K562 (cell line): ENCODE measurements around the gene SULT1B1. TPM values are rescaled to one million over a fixed set of nuclear protein-coding genes. Genes with fewer than 3 reads are reported as not detected.

ENCODE experiments used
- ATAC-seq: fragments of 200-7000 bp; cut with Tn5 transposase; 3 replicates; pipeline ENCODE4 v1.9.1; 2020; ENCODE audit warnings: moderate library complexity
- BruUV-seq: library from RNA; stranded (reverse); fragments of 400-500 nt; replicated peaks from 2 replicates; lab custom pipeline; 2021; lab: Mats Ljungman, UMichigan
- CTCF ChIA-PET: fragments of 300-600 bp; formaldehyde crosslinking; extraction: SDS; loops from one replicate; lab custom pipeline; 2021; ENCODE audit warnings: low intra/inter-chr PET ratio; lab: Yijun Ruan, JAX
- POLR2A ChIA-PET: fragments of 300-600, 350-650 bp; sonication (Branson Sonifier 250); formaldehyde crosslinking; extraction: SDS; loops from one replicate; lab custom pipeline; 2021; ENCODE audit warnings: antibody characterized with exemption, inconsistent platforms; lab: Yijun Ruan, JAX
- DNase-seq, 4 experiments: peaks; one replicate each; pipeline versions ENCODE4 v3.0.0 to v3.0.0-alpha.2; 2011 to 2018; ENCODE audit warnings: low spot score in 3 of 4, mixed read lengths in 3 of 4; ENCODE audit errors: extremely low read depth in 1 of 4
- FAIRE-seq: peaks from 2 replicates; lab custom pipeline; 2011; peaks lifted over from hg19 to GRCh38; lab: Jason Lieb, UNC
- H2AFZ ChIP-seq: 2 replicates; pipeline ENCODE4 v1.6.0; 2011; ENCODE audit warnings: low read depth, low read length, control low read depth, inconsistent platforms
- H3K27ac ChIP-seq: fragments of 200-600 bp; 3 replicates; pipeline ENCODE4 v1.8.0; 2011; ENCODE audit warnings: low read depth, mild to moderate bottlenecking, control low read depth, inconsistent platforms, low read length, moderate library complexity, mixed read lengths; ENCODE audit errors: extremely low read depth
- H3K27me3 ChIP-seq, 2 experiments: fragments of 300-600 bp in 1 of 2; 2 replicates in 1 of 2; 3 replicates in 1 of 2; pipeline versions ENCODE4 v1.6.0 to v1.8.0; 2011; ENCODE audit warnings: inconsistent platforms in 2 of 2, low read length in 2 of 2, mild to moderate bottlenecking in 1 of 2, mixed read lengths in 1 of 2, moderate library complexity in 1 of 2; ENCODE audit not compliant: control insufficient read depth in 2 of 2, insufficient read depth in 2 of 2
- H3K36me3 ChIP-seq: fragments of 300-600 bp; 3 replicates; pipeline ENCODE4 v1.8.0; 2011; ENCODE audit warnings: mild to moderate bottlenecking, low read length, inconsistent platforms; ENCODE audit not compliant: control insufficient read depth, insufficient read depth
- H3K4me1 ChIP-seq, 2 experiments: fragments of 200-600 bp in 1 of 2; replicated peaks in 1 of 2; 2 replicates in 1 of 2; 3 replicates in 1 of 2; pipeline versions ENCODE4 v1.5.1 to v1.8.0; 2011; ENCODE audit warnings: inconsistent platforms in 2 of 2, low read length in 2 of 2, mild to moderate bottlenecking in 1 of 2, mixed read lengths in 1 of 2, moderate library complexity in 1 of 2; ENCODE audit not compliant: control insufficient read depth in 2 of 2, insufficient read depth in 2 of 2
- H3K4me2 ChIP-seq: 2 replicates; pipeline ENCODE4 v1.6.1; 2011; ENCODE audit warnings: low read length, control low read depth, inconsistent platforms, mixed read lengths; ENCODE audit not compliant: insufficient read depth
- H3K4me3 ChIP-seq: fragments of 200-600 bp; sonication (generic), shearing (Covaris generic); 2 replicates; pipeline ENCODE4 v1.5.1; 2016; ENCODE audit warnings: control low read depth, inconsistent platforms
- H3K79me2 ChIP-seq: fragments of 200-600 bp; 3 replicates; pipeline ENCODE4 v1.8.0; 2011; ENCODE audit warnings: low read length, inconsistent platforms; ENCODE audit not compliant: control insufficient read depth, insufficient read depth
- H3K9ac ChIP-seq, 2 experiments: 2 replicates each; pipeline versions ENCODE4 v1.6.0 to v1.6.1; 2011; ENCODE audit warnings: low read depth in 2 of 2, low read length in 2 of 2, control low read depth in 1 of 2, inconsistent platforms in 1 of 2, mild to moderate bottlenecking in 1 of 2, mixed read lengths in 1 of 2; ENCODE audit not compliant: insufficient read depth in 1 of 2
- H3K9me1 ChIP-seq: one replicate; pipeline ENCODE4 v1.6.0; 2011; ENCODE audit warnings: inconsistent platforms, mild to moderate bottlenecking, low read length, moderate library complexity; ENCODE audit not compliant: control insufficient read depth, insufficient read depth
- H3K9me3 ChIP-seq: replicated peaks from 2 replicates; pipeline ENCODE4 v1.5.1; 2011; ENCODE audit warnings: low read depth, low read length, inconsistent platforms; ENCODE audit not compliant: control insufficient read depth, insufficient read depth
- H4K20me1 ChIP-seq: replicated peaks from 2 replicates; pipeline ENCODE4 v1.6.1; 2011; ENCODE audit warnings: low read length, inconsistent platforms, mixed read lengths; ENCODE audit not compliant: control insufficient read depth, insufficient read depth
- CCAR2 ChIP-seq: fragments of 200-400 bp; formaldehyde crosslinking; IDR thresholded peaks from 2 replicates; pipeline ENCODE4 v1.6.1; 2017; ENCODE audit warnings: mild to moderate bottlenecking, low read depth, low read length
- COPS2 ChIP-seq: fragments of 450-650 bp; conservative IDR thresholded peaks from 2 replicates; pipeline ENCODE4 v1.6.1; 2016; ENCODE audit warnings: mild to moderate bottlenecking, moderate library complexity
- FOXP1 ChIP-seq: sonication (generic); formaldehyde crosslinking; IDR thresholded peaks from 2 replicates; pipeline ENCODE4 v1.8.0; 2022; ENCODE audit warnings: mild to moderate bottlenecking, missing genetic modification reagents
- GTF2B ChIP-seq: IDR thresholded peaks from 2 replicates; pipeline ENCODE4 v1.6.1; 2011; ENCODE audit not compliant: insufficient read length; ENCODE audit errors: extremely low read depth
- GTF2F1 ChIP-seq: IDR thresholded peaks from 2 replicates; pipeline ENCODE4 v1.6.1; 2011; ENCODE audit warnings: low read depth, low read length, improper control_type of control experiment
- HIVEP1 ChIP-seq: fragments of 250-450 bp; sonication (Bioruptor Pico); IDR thresholded peaks from 2 replicates; pipeline ENCODE4 v1.4.0; 2020; ENCODE audit warnings: mild to moderate bottlenecking
- KAT8 ChIP-seq: fragments of 450-650 bp; IDR thresholded peaks from 2 replicates; pipeline ENCODE4 v1.6.1; 2016; ENCODE audit warnings: low read depth, mild to moderate bottlenecking
- KLF6 ChIP-seq: fragments of 250-450 bp; sonication (Bioruptor Pico); IDR thresholded peaks from 2 replicates; pipeline ENCODE4 v1.4.0; 2020; ENCODE audit warnings: mild to moderate bottlenecking, moderate library complexity, borderline replicate concordance
- L3MBTL2 ChIP-seq: fragments of 450-650 bp; IDR thresholded peaks from 2 replicates; pipeline ENCODE4 v1.6.1; 2016; ENCODE audit warnings: mild to moderate bottlenecking, moderate library complexity
- MAFG ChIP-seq: fragments of 450-650 bp; conservative IDR thresholded peaks from 2 replicates; pipeline ENCODE4 v1.6.1; 2016; ENCODE audit warnings: missing genetic modification characterization, missing compliant biosample characterization
- MAZ ChIP-seq, 2 experiments: fragments of 450-650 bp in 1 of 2; sonication (generic) in 1 of 2; formaldehyde crosslinking; IDR thresholded peaks in 1 of 2; conservative IDR thresholded peaks in 1 of 2; 2 replicates each; pipeline versions ENCODE4 v1.4.0 to v1.5.0; 2020; ENCODE audit warnings: mild to moderate bottlenecking in 1 of 2, missing genetic modification reagents in 1 of 2
- MBD2 ChIP-seq: sonication (generic); IDR thresholded peaks from 2 replicates; pipeline ENCODE4 v1.6.1; 2016; ENCODE audit warnings: low read depth, borderline replicate concordance
- MYNN ChIP-seq, 2 experiments: sonication (generic); formaldehyde crosslinking in 1 of 2; IDR thresholded peaks; 2 replicates each; pipeline versions ENCODE4 v1.5.0 to v1.6.1; 2016 to 2020; ENCODE audit warnings: antibody characterized with exemption in 1 of 2, missing genetic modification reagents in 1 of 2
- NEUROD1 ChIP-seq: fragments of 150-350 bp; IDR thresholded peaks from 2 replicates; pipeline ENCODE4 v1.6.1; 2014; ENCODE audit warnings: borderline replicate concordance, low read length, low read depth; ENCODE audit not compliant: partially characterized antibody
- NFIC ChIP-seq: fragments of 450-650 bp; IDR thresholded peaks from 2 replicates; pipeline ENCODE4 v1.6.1; 2017; ENCODE audit warnings: mild to moderate bottlenecking, inconsistent platforms
- NFIX ChIP-seq: fragments of 250-450 bp; sonication (Bioruptor Pico); IDR thresholded peaks from 2 replicates; pipeline ENCODE4 v1.4.0; 2020; ENCODE audit warnings: low read depth, mild to moderate bottlenecking, moderate library complexity
- PHF8 ChIP-seq: fragments of 200-600 bp; sonication (generic); IDR thresholded peaks from 2 replicates; pipeline ENCODE4 v1.6.1; 2012; ENCODE audit warnings: mixed run types, mild to moderate bottlenecking, inconsistent platforms, low read length, moderate library complexity, borderline replicate concordance
- RAD21 ChIP-seq, 2 experiments: fragments of 250-450 bp in 1 of 2; fragments of 450-650 bp in 1 of 2; sonication (Bioruptor Pico) in 1 of 2; formaldehyde crosslinking in 1 of 2; IDR thresholded peaks in 1 of 2; conservative IDR thresholded peaks in 1 of 2; 2 replicates each; pipeline versions ENCODE4 v1.4.0 to v1.8.0; 2020 to 2022; ENCODE audit warnings: mild to moderate bottlenecking in 2 of 2, moderate library complexity in 1 of 2
- SIX5 ChIP-seq, 2 experiments: IDR thresholded peaks; 2 replicates each; pipeline ENCODE4 v1.6.1; 2011; ENCODE audit warnings: low read length in 2 of 2, borderline replicate concordance in 1 of 2, low read depth in 1 of 2, mild to moderate bottlenecking in 1 of 2, moderate library complexity in 1 of 2; ENCODE audit not compliant: insufficient read depth in 1 of 2
- ZFP36 ChIP-seq: fragments of 150-350 bp; IDR thresholded peaks from 2 replicates; pipeline ENCODE4 v1.6.1; 2018; ENCODE audit warnings: low read length, low read depth; ENCODE audit not compliant: partially characterized antibody
- ZNF707 ChIP-seq: fragments of 250-450 bp; sonication (Bioruptor Pico); conservative IDR thresholded peaks from 2 replicates; pipeline ENCODE4 v1.8.0; 2022; ENCODE audit warnings: inconsistent platforms, mild to moderate bottlenecking, moderate library complexity
- whole genome bisulfite sequencing: fragments of 100-300 bp; shearing (Covaris generic); methylation state at CpG from one replicate; pipeline ENCODE4 v1.1.6; 2016; ENCODE audit warnings: low coverage, mixed read lengths; ENCODE audit not compliant: insufficient coverage; ENCODE audit errors: missing lambda C conversion rate; 5-methylcytosine and 5-hydroxymethylcytosine counted together
- in situ Hi-C: fragments of 300-500 bp; cut with MboI; formaldehyde crosslinking; loops from 4 replicates; pipeline ENCODE4 v1.15.0; 2018; ENCODE audit warnings: inconsistent platforms, mixed read lengths
- intact Hi-C: fragments of 100-400 bp; cut with micrococcal nuclease; formaldehyde crosslinking; loops from 2 replicates; pipeline ENCODE4 v1.14.2; 2022
- polyA plus RNA-seq, 8 experiments: library from polyadenylated mRNA; depleted of rRNA in 4 of 8; stranded (reverse) in 5 of 8; unstranded in 3 of 8; fragments of >200 nt; fragmentation: Nextera tagmentation in 2 of 8; fragmentation: Illumina TruSeq in 1 of 8; extraction: Ambion mirVana in 2 of 8; extraction: Trizol in 1 of 8; gene quantifications; 2 replicates each; pipeline versions ENCODE4 v1.2.1 to v1.2.3, GENCODE V29; 2011 to 2014; ENCODE audit warnings: inconsistent platforms in 1 of 8, missing spikeins in 1 of 8
- total RNA-seq, 7 experiments: library from RNA; depleted of rRNA in 6 of 7; stranded (reverse); fragments of >200 nt in 6 of 7; fragmentation: Illumina TruSeq in 2 of 7; extraction: Trizol in 2 of 7; gene quantifications; 2 replicates each; pipeline versions ENCODE4 v1.2.1 to v1.2.3, GENCODE V29; 2011 to 2021; ENCODE audit warnings: low replicate concordance in 1 of 7
- TF ChIP-seq, protein P1 (sequence below): fragments of 250-450 bp; sonication (Bioruptor Pico); IDR thresholded peaks from 2 replicates; pipeline ENCODE4 v1.8.0; 2021; ENCODE audit warnings: moderate library complexity, mild to moderate bottlenecking, inconsistent platforms

SULT1B1 gene
- total and polyA plus RNA-seq, 9 of the 15 experiments (the other 6 are each of a cell fraction or from before 2014, with no cell fraction given): under 0.01 TPM; not detected in 8

GRCh38 chr4:69716654-69717053, 43.8 kb downstream of the SULT1B1 start (continued):
- TF ChIP-seq GTF2B: no peak
- TF ChIP-seq KAT8: no peak
- TF ChIP-seq NFIX (CRISPR knock-in tag): no peak
- TF ChIP-seq KLF6 (CRISPR knock-in tag): no peak
- no peak for TF ChIP-seq ZFP36
- TF ChIP-seq MAFG: peak; percentile 47
- TF ChIP-seq COPS2: no peak
- TF ChIP-seq PHF8: no peak
- TF ChIP-seq L3MBTL2: no peak
- no peak for TF ChIP-seq GTF2F1

- ChIA-PET CTCF (no interaction called here), POLR2A (no interaction called here)
- no peak overlapping the region for H3K9ac ChIP-seq
- no peaks in the 10 kb centered on the region for H3K9me1 ChIP-seq
- H3K4me2 ChIP-seq: no peak overlapping the region
- no peaks in the 10 kb centered on the region; the same call in 1 of the 2 replicates for H3K9me3 ChIP-seq
- H4K20me1 ChIP-seq: no peaks in the 10 kb centered on the region
- ATAC-seq (no peak), FAIRE-seq (no peak), DNase-seq (no peak)
- H3K36me3 ChIP-seq: no peaks in the 10 kb centered on the region
- no peaks in the 10 kb centered on the region for H3K27me3 ChIP-seq
- in situ Hi-C loops: no loop called here
- intact Hi-C loops: no loop called here
- H2AFZ ChIP-seq: no peak overlapping the region
- no peak overlapping the region for H3K27ac ChIP-seq
- H3K4me3 ChIP-seq: no peak overlapping the region
- WGBS: 0% methylated on average over 4 of the region's 4 CpGs
- no peaks in the 10 kb centered on the region for H3K4me1 ChIP-seq
- BruUV-seq: no TSS peak
- H3K79me2 ChIP-seq: no peaks in the 10 kb centered on the region
- TF ChIP-seq FOXP1 (CRISPR knock-in tag) (no peak), MBD2 (no peak), HIVEP1 (CRISPR knock-in tag) (no peak), RAD21 (CRISPR knock-in tag; conservative IDR thresholded peaks at IDR 0.05 in 1 of 2, IDR thresholded peaks at IDR 0.05 in 1 of 2) (no peak), NEUROD1 (no peak), ZNF707 (CRISPR knock-in tag) (no peak), NFIC (no peak), CCAR2 (no peak), MAZ (CRISPR knock-in tag; conservative IDR thresholded peaks at IDR 0.05 in 1 of 2, IDR thresholded peaks at IDR 0.05 in 1 of 2) (no peak), MYNN (IDR thresholded peaks at IDR 0.05) (no peak), MYNN (CRISPR knock-in tag; IDR thresholded peaks at IDR 0.05) (no peak), SIX5 (IDR thresholded peaks at IDR 0.05; ENCODE audit: borderline replicate concordance in 1 of 2, insufficient read depth in 1 of 2, low read depth in 1 of 2, low read length in 2 of 2) (no peak)
- TF ChIP-seq, protein P1, sequence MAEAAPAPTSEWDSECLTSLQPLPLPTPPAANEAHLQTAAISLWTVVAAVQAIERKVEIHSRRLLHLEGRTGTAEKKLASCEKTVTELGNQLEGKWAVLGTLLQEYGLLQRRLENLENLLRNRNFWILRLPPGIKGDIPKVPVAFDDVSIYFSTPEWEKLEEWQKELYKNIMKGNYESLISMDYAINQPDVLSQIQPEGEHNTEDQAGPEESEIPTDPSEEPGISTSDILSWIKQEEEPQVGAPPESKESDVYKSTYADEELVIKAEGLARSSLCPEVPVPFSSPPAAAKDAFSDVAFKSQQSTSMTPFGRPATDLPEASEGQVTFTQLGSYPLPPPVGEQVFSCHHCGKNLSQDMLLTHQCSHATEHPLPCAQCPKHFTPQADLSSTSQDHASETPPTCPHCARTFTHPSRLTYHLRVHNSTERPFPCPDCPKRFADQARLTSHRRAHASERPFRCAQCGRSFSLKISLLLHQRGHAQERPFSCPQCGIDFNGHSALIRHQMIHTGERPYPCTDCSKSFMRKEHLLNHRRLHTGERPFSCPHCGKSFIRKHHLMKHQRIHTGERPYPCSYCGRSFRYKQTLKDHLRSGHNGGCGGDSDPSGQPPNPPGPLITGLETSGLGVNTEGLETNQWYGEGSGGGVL (CRISPR knock-in tag): no peak
Measured at GRCh38 chr4:69714086-69714485, 46.3 kb downstream of the SULT1B1 start.
